ENCODE data around the gene SOS2. TPM values are rescaled to one million over a fixed set of nuclear protein-coding genes. Genes with fewer than 3 reads are reported as not detected.

The SOS2 gene
- total and polyA plus RNA-seq, 2 donors (not counting 1 experiment from before 2014, with no cell fraction given) = 16.1 to 23.8 TPM

- TF ChIP-seq EZH2 (IDR thresholded peaks at IDR 0.05; ENCODE audit: low read length, missing control alignments) (no peak), CTCF (conservative IDR thresholded peaks at IDR 0.05 in 1 of 2, IDR thresholded peaks at IDR 0.05 in 1 of 2; ENCODE audit: low read depth in 1 of 2, low read length in 2 of 2) (no peak)
- no peaks in the 10 kb centered on the region for H3K27me3 ChIP-seq (ENCODE audit: control insufficient read depth, insufficient read depth, low read length)
- no peak overlapping the region for H3K9ac ChIP-seq (ENCODE audit: insufficient read depth, low read length)
- H4K20me1 ChIP-seq (ENCODE audit: control insufficient read depth, extremely low read depth, insufficient read depth, low read length) = no peaks in the 10 kb centered on the region
- H3K27ac ChIP-seq (ENCODE audit: insufficient read depth, low read length) = no peak overlapping the region
- H3K4me3 ChIP-seq (replicated peaks in 1 of 4; ENCODE audit: control extremely low read depth in 1 of 4, insufficient read depth in 1 of 4, low read depth in 3 of 4, low read length in 4 of 4) = no peak overlapping the region
- H3K79me2 ChIP-seq (ENCODE audit: control insufficient read depth, insufficient read depth, low read length) = no peaks in the 10 kb centered on the region
- DNase-seq (ENCODE audit: low read depth in 2 of 2) = no peak
- no peak overlapping the region for H3K4me2 ChIP-seq (ENCODE audit: extremely low read depth, insufficient read depth, low read length)
- H3K9me3 ChIP-seq (ENCODE audit: control insufficient read depth, insufficient read depth, low read depth, low read length) = no peaks in the 10 kb centered on the region
- H2AFZ ChIP-seq (ENCODE audit: low read length) = no peak overlapping the region
- H3K36me3 ChIP-seq (ENCODE audit: control insufficient read depth, insufficient read depth, low read length) = no peaks in the 10 kb centered on the region
- H3K4me1 ChIP-seq (ENCODE audit: control insufficient read depth, extremely low read depth, insufficient read depth, low read length) = no peaks in the 10 kb centered on the region
Measured at GRCh38 chr14:50254248-50254647, 22.9 kb upstream of the SOS2 start.

- no peak for DNase-seq (ENCODE audit: low read depth in 2 of 2)
- H3K9ac ChIP-seq (ENCODE audit: insufficient read depth, low read length) = no peak overlapping the region
Measured at GRCh38 chr14:50249136-50249775, 17.9 kb upstream of the SOS2 start.

GRCh38 chr14:50247245-50247644, 15.9 kb upstream of the SOS2 start:
- Histone ChIP-seq H4K20me1 (ENCODE audit: control insufficient read depth, extremely low read depth, insufficient read depth, low read length) (no peaks in the 10 kb centered on the region), H3K9me3 (ENCODE audit: control insufficient read depth, insufficient read depth, low read depth, low read length) (no peaks in the 10 kb centered on the region), H3K4me1 (ENCODE audit: control insufficient read depth, extremely low read depth, insufficient read depth, low read length) (no peaks in the 10 kb centered on the region), H3K79me2 (ENCODE audit: control insufficient read depth, insufficient read depth, low read length) (no peaks in the 10 kb centered on the region), H3K36me3 (ENCODE audit: control insufficient read depth, insufficient read depth, low read length) (no peaks in the 10 kb centered on the region), H3K9ac (ENCODE audit: insufficient read depth, low read length) (no peak overlapping the region), H3K27me3 (ENCODE audit: control insufficient read depth, insufficient read depth, low read length) (no peaks in the 10 kb centered on the region), H3K27ac (ENCODE audit: insufficient read depth, low read length) (no peak overlapping the region), H3K4me2 (ENCODE audit: extremely low read depth, insufficient read depth, low read length) (no peak overlapping the region), H3K4me3 (replicated peaks in 1 of 4; ENCODE audit: control extremely low read depth in 1 of 4, insufficient read depth in 1 of 4, low read depth in 3 of 4, low read length in 4 of 4) (no peak overlapping the region), H2AFZ (ENCODE audit: low read length) (no peak overlapping the region)
- TF ChIP-seq CTCF (conservative IDR thresholded peaks at IDR 0.05 in 1 of 2, IDR thresholded peaks at IDR 0.05 in 1 of 2; ENCODE audit: low read depth in 1 of 2, low read length in 2 of 2) (no peak), EZH2 (IDR thresholded peaks at IDR 0.05; ENCODE audit: low read length, missing control alignments) (no peak)
- no peak for DNase-seq (ENCODE audit: low read depth in 2 of 2)

More at GRCh38 chr14:50249136-50249775, 17.9 kb upstream of the SOS2 start:
- Histone ChIP-seq H3K27ac (ENCODE audit: insufficient read depth, low read length) (no peak overlapping the region), H3K36me3 (ENCODE audit: control insufficient read depth, insufficient read depth, low read length) (no peaks in the 10 kb centered on the region), H2AFZ (ENCODE audit: low read length) (no peak overlapping the region), H3K4me1 (ENCODE audit: control insufficient read depth, extremely low read depth, insufficient read depth, low read length) (no peaks in the 10 kb centered on the region), H4K20me1 (ENCODE audit: control insufficient read depth, extremely low read depth, insufficient read depth, low read length) (no peaks in the 10 kb centered on the region), H3K9me3 (ENCODE audit: control insufficient read depth, insufficient read depth, low read depth, low read length) (no peaks in the 10 kb centered on the region), H3K79me2 (ENCODE audit: control insufficient read depth, insufficient read depth, low read length) (no peaks in the 10 kb centered on the region), H3K4me3 (replicated peaks in 1 of 4; ENCODE audit: control extremely low read depth in 1 of 4, insufficient read depth in 1 of 4, low read depth in 3 of 4, low read length in 4 of 4) (no peak overlapping the region), H3K27me3 (ENCODE audit: control insufficient read depth, insufficient read depth, low read length) (no peaks in the 10 kb centered on the region), H3K4me2 (ENCODE audit: extremely low read depth, insufficient read depth, low read length) (no peak overlapping the region)
- TF ChIP-seq EZH2 (IDR thresholded peaks at IDR 0.05; ENCODE audit: low read length, missing control alignments) = no peak
- TF ChIP-seq CTCF (conservative IDR thresholded peaks at IDR 0.05 in 1 of 2, IDR thresholded peaks at IDR 0.05 in 1 of 2; ENCODE audit: low read depth in 1 of 2, low read length in 2 of 2) = no peak
